ENCODE data around the gene LMTK2.

DNA sequence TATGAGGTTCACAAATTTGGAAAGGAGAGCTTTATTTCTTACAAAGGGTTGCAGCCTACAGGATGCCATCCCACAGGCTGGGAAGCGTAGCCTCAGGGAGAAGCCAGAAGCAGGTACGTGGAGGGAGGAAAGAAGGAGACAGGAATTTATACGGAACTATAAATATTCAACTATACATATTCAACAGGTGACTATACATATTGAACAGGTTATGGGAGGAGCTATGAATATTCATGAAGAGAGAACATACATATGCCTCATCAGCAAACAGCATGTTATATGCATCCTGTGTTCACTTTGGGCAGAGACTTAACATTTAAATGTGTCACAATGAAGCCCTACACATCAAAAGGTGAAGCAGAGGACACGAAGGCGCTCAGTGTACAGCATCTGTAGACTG lies 40.5 kb upstream of the LMTK2 start:
- TF ChIP-seq GATA2 (IDR thresholded peaks at IDR 0.05; ENCODE audit: low read depth, low read length) (no peak), GATA3 (IDR thresholded peaks at IDR 0.05; ENCODE audit: low read depth, low read length) (no peak)

Measured in SH-SY5Y (cell line).